HG02642 (cell line): ENCODE results near the gene FBLN2.
A peak's percentile ranks its signal among the peaks of the same experiment; 100 is the strongest.

Source experiments
- ATAC-seq: cut with Tn5 transposase; IDR thresholded peaks from one replicate; pipeline ENCODE4 v1.9.1; 2021; ENCODE audit warnings: mild to moderate bottlenecking; ENCODE audit not compliant: unreplicated experiment, poor library complexity

Gene FBLN2

GRCh38 chr3:13655061-13655913, 106.4 kb downstream of the FBLN2 start:
- ATAC-seq, result no peak

- ATAC-seq, result no peak
These were observed 107.8 kb downstream of the FBLN2 start for GRCh38 chr3:13656584-13657301.

- ATAC-seq, result peak; percentile 67
These were observed 108.9 kb downstream of the FBLN2 start for GRCh38 chr3:13657660-13658435.

- no peak for ATAC-seq
These were observed 109.8 kb downstream of the FBLN2 start for GRCh38 chr3:13658681-13659080.

- ATAC-seq, result no peak
These were observed 110.5 kb downstream of the FBLN2 start for GRCh38 chr3:13659221-13659969.

GRCh38 chr3:13660042-13660874, 111.3 kb downstream of the FBLN2 start:
- no peak for ATAC-seq

- ATAC-seq, result no peak
These were observed 112.2 kb downstream of the FBLN2 start for GRCh38 chr3:13661121-13661520.

- no peak for ATAC-seq
These were observed 113.4 kb downstream of the FBLN2 start for GRCh38 chr3:13662238-13662847.

GRCh38 chr3:13663781-13664535, 115.0 kb downstream of the FBLN2 start:
- ATAC-seq, result no peak

- no peak for ATAC-seq
These were observed 116.8 kb downstream of the FBLN2 start for GRCh38 chr3:13665582-13666226.

- no peak for ATAC-seq
These were observed 117.3 kb downstream of the FBLN2 start for GRCh38 chr3:13666227-13666619.

GRCh38 chr3:13666781-13667709, 118.1 kb downstream of the FBLN2 start:
- no peak for ATAC-seq

GRCh38 chr3:13668136-13668535, 119.2 kb downstream of the FBLN2 start:
- no peak for ATAC-seq

GRCh38 chr3:13669457-13669856, 120.5 kb downstream of the FBLN2 start:
- ATAC-seq, result no peak

- no peak for ATAC-seq
These were observed 121.4 kb downstream of the FBLN2 start for GRCh38 chr3:13670292-13670691.

GRCh38 chr3:13671482-13672233, 122.7 kb downstream of the FBLN2 start:
- no peak for ATAC-seq
